A549 (cell line): ENCODE data around the gene DES.

Experiments used
- EP300 ChIP-seq, 2 experiments: fragments of >200 bp; sonication (Bioruptor Twin); formaldehyde crosslinking; IDR thresholded peaks; 2 replicates in 1 of 2; 3 replicates in 1 of 2; pipeline ENCODE4 v1.6.1; 2016 to 2017
- FOSL2 ChIP-seq, 2 experiments: fragments of 450-650 bp in 1 of 2; fragments of >200 bp in 1 of 2; sonication (Bioruptor Twin) in 1 of 2; formaldehyde crosslinking; IDR thresholded peaks; 2 replicates each; pipeline versions ENCODE4 v1.5.0 to v1.6.1; 2016 to 2020; ENCODE audit warnings: mild to moderate bottlenecking in 1 of 2, moderate library complexity in 1 of 2
- HDAC2 ChIP-seq: fragments of 200-600 bp; sonication (generic); IDR thresholded peaks from 2 replicates; pipeline ENCODE4 v1.6.1; 2016
- JUN ChIP-seq, 2 experiments: fragments of >200 bp; sonication (Bioruptor Twin); formaldehyde crosslinking; IDR thresholded peaks; 2 replicates in 1 of 2; 3 replicates in 1 of 2; pipeline ENCODE4 v1.6.1; 2016 to 2017
- MAZ ChIP-seq: fragments of 150-350 bp; IDR thresholded peaks from 2 replicates; pipeline ENCODE4 v1.6.1; 2014; ENCODE audit warnings: antibody characterized with exemption, low read depth, low read length, borderline replicate concordance

GRCh38 chr2:219437141-219437540 lies 19.0 kb downstream of the DES start:
- TF ChIP-seq JUN (IDR thresholded peaks at IDR 0.05) (no peak), EP300 (IDR thresholded peaks at IDR 0.05) (no peak), MAZ (no peak), FOSL2 (IDR thresholded peaks at IDR 0.05) (no peak), FOSL2 (CRISPR knock-in tag; IDR thresholded peaks at IDR 0.05) (no peak), HDAC2 (no peak)
